ENCODE measurements around the gene P2RX1.
"Not testable (repeated sequence)": the region's sequence is repeated elsewhere in the genome, so short reads cannot be mapped to it uniquely, and the experiment has no call there.

The P2RX1 gene

DNA sequence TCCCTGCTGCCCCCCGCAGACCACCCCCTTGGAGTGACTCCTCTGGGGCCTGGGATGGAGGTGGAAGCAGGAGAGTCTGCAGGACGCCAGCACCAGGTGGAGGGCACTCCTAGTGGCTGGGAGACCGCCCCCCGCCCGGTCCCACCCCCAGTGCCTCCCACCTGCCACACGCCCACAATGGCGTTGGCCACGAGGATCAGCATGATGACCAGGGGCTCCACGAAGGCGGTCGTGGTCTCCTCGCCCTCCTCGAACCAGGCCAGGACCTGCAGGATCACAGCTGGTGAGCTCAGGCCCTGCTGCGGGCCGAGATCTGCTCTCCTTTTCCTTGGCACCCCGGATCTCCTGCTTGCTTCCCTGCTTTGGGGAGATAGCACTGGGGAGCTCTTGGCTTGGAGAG, 35.2 kb upstream of the P2RX1 start:
- DNase-seq = no peak

DNA sequence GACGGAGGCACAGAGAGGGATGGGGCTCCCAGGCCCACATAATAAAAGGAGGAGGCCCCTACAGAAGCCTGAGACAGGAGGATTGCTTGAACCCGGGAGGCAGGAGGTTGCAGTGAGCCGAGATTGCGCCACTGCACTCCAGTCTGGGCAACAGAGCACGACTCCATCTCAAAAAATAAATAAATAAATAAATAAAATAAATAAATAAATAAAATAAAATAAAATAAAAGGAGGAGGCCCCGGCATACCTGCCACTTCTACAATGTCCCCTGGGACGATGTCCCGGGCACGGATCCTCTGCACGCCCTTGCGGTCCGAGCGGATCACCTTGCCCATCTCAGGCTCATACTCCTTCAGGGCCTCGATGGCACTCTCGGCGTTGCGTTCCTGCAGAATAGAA, 34.7 kb upstream of the P2RX1 start:
- DNase-seq = no peak

DNA sequence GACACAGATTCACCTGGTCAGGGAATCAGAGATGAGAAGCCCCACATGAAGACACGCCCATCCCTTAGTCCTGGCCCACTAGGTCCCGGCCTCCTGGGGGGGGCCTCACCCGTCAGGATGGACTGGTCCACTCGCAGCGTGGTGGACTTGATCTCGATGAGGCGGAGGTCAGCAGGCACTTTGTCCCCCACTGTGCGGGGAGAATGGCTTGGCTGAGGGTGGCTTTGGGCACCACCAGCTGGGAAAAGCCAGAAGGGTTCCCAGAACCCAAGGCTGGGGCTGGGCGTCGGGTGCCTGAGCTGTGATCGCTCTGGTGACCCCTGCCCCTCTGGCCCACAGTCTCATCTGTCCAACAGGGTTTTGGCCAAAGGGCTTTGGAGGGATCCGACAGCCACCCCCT, 34.3 kb upstream of the P2RX1 start:
- DNase-seq = no peak

DNA sequence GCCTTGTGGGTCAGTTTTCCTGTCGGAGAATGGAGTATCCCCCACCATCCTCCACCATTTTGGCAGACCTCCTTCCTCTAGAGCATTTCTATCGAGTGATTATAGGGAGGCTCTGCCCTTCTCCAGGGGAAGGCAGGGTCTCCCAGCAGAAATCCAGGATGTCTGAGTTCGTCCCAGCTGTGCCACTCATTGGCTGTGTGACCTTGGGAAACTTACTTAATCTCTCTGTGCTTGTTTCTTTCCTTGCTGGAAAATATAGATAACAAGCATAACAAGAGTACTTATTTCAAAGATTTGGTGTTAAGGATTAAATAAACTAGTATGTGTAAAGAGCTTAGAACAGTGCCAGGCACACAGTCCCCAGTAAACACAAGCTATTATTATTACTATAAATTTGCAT, 33.2 kb upstream of the P2RX1 start:
- DNase-seq = no peak

DNA sequence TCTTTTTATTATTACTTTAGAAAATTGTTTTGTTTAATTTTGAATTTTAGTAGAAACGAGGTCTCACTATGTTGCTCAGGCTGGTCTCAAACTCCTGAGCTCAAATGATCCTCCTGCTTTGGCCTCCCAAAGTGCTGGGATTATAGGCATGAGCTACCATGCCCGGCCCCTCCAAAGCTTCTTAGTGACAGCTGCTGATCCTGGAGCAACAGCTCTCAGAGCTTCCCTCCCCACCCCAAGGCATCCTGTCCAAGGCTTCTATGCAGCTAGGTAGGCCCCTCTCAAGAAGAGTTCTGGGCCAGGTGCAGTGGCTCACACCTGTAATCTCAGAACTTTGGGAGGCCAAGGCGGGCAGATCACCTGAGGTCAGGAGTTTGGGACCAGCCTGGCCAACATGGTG, 32.3 kb upstream of the P2RX1 start:
- not testable (repeated sequence) for DNase-seq

DNA sequence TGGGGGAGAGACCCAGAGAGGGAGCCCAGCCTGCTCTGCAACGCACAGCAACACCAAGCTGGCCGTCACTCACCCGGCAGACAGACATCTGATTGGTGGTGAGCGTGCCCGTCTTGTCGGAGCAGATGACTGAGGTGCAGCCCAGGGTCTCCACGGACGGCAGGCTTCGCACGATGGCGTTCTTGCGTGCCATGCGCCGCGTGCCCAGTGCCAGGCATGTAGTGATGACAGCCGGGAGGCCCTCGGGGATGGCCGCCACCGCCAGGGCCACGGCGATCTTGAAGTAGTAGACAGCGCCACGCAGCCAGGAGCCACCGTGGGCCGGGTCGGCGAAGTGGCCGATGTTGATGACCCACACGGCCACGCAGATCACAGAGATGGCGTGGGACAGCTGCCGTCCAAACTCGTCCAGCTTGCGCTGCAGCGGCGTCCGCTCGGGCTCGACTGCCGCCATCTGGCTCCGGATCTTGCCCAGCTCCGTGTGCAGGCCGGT, 31.1 kb upstream of the P2RX1 start:
- no peak for DNase-seq

DNA sequence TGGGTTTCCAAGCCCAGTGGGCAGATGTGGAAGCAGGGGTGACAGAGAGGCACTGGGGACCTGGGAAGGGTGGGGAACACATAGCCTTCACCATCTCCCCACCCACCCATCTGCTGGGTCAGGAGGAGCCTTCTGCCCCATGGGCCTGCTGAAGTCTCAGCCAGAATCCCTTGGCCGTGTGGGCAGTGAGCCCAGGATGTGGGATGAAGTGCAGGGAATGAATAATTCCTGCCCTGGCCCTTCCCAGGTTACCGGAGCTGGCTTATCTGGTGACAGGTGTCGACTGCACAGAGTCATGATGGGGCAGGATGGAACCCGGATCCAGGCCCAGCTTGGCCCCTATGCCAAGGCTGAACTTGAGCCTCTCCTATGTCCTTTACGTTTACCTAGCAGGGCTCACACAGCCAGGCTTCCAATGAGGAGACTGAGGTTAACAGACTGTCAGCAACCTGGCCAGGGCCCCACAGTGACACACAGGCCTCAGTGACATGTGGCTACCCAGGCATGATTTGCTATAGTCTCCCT, 30.5 kb upstream of the P2RX1 start:
- no peak for DNase-seq

DNA sequence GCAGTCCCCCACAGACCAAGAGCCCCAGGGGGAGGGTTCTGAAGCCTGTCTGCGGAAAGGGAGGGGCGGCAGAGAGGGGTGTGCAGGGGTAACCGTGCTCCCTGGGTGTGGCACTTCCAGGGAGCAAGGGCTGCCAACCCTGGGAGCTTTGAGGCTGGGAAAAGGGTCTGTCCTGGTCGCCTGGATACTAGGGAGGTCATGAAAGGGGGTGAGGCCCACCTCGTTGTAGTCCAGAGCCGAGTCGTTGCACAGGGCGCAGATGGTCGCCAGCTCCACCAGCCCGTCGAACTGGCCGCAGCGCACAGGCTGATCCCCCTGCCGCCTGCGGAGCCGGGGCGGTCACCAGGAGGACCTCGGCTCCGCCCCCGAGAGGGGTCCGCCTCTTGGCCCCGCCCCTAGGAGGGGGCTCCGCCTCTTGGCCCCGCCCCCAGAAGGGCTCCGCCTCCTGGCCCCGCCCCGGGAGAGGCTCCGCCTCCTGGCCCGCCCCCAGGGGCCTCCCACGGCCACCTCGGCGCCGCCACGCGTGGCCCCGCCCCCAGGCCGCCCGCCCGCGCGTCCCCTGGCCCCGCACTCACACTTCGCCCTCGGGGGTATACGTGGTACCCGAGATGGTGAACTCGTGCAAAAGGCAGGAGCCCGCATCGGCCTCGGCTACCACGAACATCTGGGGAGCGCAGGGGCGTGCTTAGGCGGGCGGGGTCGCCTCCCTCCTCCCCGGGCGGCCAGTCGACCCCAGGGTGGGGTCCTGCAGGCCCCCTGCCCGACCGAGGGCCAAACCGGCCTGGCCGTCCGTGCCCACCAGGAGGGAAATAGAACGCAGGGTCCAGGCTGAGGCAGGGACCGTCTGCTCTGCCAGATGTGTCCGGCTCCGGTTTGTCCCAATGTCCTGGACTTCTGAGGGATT, 28.5 kb upstream of the P2RX1 start:
- no peak for DNase-seq

DNA sequence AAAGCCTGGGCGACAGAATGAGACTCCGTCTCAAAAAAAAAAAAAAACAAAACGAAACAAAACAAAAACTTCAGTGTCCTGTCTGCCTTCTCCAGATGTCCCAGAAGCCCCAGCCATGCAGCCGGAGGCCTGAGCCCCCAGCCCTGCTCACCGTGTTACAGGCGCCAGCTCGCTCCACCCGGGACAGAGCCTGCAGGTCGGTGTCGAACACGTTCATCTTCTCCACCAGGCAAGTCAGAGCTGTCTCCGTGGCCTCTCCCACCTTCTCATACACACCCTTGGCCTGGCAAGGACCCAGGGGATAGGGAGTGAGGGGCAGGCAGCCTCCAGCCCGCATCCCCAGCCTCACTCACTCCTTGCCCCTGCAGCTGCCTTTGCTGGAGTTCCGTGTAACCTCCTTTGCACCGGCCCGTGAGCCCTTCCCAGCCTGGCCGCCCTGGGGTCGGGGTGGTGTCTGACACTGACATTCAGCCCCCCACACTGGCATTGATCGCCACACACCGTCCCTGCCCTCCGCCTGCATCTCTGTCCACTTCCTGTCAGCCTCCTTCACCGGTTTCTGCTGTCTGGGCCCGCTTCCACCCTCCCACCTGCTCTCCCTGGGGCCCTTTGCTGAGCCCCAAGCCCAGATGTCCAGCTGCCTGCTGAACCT, 27.1 kb upstream of the P2RX1 start:
- DNase-seq = no peak

DNA sequence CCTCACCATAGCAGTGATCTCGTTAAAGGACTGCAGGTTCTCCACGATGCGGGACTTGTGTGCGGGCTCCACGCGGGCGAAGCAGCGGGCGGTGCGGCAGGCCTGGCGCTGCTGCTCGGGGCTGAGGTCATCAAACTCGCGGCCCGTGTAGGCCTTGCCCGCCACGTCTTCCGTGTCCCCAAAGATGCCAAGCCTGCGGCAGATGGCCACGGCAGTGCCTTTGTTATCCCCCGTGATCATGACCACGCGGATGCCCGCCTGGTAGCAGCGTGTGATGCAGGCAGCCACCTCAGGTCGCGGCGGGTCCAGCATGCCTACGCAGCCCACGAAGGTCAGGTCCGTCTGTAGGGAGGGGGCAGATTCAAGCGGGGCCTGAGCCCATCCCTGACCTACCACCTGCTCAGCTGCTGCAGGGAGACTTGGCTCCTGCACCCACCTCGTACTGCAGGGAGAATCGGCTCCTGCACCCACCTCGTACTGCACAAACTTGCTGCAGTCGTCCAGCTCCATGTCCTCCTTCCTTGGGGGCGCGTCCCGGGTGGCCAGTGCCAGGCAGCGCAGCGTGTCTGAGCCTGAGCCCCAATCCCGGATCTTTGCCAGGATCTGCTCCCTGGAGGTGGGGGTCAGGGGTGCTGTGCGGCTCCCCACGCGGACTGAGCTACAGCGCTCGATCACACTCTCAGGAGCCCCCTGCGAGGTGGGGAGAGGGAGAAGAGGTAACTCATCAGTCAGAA, 24.9 kb upstream of the P2RX1 start:
- DNase-seq = no peak

DNA sequence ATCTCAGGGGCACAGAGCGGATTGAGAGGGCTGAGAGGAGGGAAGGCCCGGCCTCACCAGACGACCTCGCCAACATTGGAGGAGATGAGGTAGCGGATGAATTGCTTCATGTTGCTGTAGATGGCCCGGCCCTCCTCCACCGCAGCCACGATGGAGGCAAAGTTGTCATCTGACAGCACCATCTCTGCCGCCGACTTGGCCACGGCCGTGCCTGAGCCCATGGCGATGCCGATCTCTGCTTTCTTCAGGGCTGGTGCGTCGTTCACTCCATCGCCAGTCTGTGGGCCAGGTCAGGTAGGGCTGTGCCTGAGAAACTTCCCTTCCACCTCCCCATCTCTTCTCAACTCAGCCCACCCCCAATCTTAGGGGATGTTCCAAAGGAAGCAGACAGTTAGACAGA, 21.1 kb upstream of the P2RX1 start:
- no peak for DNase-seq

DNA sequence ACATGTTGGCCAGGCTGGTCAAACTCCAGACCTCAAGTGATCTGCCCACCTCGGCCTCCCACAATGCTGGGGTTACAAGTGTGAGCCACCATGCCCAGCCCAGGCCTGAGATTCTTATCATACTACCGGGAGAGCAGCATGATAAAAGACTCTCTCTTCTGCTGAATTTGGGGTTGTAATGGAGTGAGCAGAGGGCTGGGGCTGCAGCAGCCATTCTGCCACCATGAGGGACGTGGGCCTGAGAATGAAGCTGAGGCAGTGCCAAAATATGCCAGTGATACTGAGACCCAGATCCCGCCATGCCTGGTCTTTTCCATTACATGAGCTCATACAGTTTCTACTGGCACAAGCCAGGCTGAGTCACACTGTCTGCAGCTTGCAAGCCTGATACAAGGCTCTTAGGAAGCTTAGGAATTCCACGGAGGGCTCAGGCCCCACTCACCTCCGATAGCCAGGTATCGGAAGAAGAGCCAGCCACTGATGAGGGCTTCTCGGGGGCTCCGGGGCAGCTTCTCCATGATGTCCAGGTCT, 19.6 kb upstream of the P2RX1 start:
- no peak for DNase-seq

DNA sequence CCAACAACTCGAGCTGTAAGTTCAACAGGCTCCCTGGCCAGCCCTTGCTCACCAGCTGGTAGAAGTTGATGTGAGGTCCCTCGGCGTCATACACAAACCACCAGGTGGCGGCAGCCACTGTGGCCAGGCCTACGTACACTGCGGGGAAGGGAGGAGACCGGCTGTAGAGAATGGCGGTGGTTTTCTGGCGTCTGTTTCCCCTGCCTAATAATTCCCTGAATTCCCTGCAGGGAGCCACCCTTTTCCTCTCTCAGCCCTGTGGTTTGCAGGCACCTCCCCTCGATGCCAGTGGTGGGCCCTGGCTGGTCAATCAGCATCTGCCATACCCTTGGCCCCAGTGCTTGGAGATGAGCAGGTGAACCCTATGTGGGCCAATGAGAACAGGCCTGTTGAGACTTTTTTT, 18.9 kb upstream of the P2RX1 start:
- DNase-seq = peak; percentile 23

DNA sequence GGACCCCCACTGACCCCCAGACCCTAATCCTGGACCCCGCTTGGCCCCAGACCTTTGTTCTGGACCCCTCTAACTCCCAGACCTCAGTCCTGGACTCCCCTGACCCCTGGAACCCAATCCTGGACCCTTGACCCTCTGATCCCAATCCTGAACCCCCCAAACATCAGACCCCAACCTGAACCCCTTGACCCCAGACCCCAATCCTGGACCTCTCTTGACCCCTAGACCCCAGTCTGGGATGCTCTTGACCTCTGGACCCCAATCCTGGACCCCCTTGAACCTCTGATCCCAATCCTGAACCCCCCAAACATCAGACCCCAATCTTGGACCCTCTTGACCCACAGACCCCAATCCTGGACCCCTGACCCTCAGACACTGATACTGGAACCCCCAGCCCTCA, 13.5 kb upstream of the P2RX1 start:
- no peak for DNase-seq

DNA sequence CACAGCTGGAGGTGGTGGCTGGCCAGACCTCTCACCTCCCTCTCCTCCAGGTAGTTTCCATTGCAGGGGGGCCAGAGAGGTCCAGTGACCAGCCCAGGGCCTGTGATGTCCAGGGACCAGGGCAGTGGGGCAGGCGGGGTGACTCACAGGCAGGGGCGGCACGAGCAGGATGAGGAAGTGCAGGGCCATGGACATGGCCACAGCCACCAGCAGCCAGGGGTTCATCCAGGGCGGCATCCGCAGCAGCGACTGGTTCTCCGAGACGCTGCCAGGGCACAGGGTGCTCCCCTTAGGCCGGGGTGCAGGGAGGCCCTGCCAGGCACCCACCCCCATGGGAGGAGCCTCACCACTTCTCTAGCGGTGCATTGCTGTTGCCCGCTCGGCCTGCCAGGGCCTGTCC, 12.9 kb upstream of the P2RX1 start:
- no peak for DNase-seq

DNA sequence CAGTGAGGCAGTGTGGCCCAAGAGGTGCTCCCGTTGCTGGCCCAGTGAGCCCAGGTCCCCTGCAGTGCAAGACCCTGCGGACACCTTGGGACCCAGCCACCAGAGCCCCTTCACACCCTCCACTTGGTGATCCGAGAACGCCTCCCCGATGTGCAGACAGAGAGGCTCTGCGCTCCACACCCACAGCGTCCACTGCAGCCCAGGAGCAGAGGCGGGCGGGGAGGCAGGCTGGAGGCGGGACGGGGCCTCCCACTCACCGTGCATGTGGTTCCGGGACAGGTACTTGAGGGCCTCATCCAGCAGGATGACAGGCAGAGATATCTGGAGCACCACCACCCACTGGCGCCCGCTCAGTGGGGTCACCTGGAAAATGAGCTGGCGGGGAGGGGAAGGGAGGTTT, 12.1 kb upstream of the P2RX1 start:
- DNase-seq = no peak

DNA sequence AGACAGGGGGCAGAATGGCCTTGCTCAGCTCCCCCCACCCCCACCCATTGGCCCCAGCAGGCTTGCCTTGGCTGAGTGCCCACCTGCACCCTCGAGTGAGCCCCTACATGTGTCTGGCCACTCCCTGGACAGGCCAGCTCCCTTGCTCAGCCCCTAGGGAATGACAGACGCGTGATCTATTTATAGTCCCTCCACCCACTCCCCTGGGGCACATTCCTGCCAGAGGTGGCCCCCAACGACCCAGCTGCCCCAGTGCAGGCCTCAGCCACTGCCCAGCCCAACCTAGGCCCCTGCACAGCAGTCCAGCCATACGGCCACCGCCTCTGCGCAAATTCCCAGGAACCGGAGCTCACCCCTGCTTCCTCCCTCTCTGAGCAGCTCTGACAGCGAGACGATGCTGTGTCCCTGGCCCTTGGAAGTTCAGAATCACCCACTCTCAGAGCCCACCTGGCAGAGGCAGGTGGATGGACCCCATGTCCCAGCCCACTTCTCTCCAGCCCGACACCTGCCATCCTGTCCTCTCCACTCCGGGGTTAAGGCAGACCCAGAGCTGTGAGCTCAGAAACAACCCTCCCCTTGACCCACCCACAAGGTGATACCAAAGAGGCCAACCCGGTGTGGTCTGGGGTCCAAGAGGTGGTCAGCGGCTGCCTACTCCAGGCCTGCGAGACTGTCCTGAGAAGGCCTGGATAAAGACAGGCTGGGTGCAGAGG, 11.5 kb upstream of the P2RX1 start:
- no peak for DNase-seq

DNA sequence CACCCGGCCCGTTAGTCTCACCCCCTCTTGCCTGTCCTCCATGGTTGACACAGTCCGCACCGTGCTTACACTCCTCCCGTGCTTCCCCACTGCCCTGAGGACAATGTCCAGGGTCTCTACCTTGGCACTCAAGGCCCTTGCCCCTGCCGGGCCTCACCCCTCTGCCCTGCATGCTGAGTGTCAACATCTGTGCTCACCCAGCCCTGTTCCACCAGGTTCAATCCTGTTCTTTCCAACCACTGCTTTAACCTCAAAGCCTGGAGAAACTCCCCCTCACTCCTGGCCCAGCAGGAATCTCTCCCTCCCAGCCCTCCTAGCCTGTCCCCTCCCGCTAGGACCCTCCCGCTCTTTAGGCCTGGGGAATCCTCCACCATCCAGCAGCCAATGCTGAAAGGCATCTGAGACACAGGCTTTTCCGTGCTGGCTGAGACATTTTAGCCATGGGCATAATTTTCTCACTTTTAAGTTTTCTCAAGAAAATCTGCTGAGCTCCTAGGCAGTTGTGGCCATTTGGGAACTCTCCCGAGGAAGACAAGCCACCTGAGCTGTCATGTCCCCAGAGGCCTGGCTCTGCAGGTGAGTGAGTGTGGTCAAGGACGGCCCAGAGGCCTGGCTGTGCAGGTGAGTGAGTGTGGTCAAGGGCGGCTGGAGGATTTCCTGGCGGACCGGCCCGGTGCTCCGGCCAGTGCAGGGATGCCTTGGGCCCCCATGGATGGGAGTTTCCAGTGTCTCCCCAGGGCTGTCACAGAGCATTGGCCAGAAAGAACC, 10.8 kb upstream of the P2RX1 start:
- no peak for DNase-seq

DNA sequence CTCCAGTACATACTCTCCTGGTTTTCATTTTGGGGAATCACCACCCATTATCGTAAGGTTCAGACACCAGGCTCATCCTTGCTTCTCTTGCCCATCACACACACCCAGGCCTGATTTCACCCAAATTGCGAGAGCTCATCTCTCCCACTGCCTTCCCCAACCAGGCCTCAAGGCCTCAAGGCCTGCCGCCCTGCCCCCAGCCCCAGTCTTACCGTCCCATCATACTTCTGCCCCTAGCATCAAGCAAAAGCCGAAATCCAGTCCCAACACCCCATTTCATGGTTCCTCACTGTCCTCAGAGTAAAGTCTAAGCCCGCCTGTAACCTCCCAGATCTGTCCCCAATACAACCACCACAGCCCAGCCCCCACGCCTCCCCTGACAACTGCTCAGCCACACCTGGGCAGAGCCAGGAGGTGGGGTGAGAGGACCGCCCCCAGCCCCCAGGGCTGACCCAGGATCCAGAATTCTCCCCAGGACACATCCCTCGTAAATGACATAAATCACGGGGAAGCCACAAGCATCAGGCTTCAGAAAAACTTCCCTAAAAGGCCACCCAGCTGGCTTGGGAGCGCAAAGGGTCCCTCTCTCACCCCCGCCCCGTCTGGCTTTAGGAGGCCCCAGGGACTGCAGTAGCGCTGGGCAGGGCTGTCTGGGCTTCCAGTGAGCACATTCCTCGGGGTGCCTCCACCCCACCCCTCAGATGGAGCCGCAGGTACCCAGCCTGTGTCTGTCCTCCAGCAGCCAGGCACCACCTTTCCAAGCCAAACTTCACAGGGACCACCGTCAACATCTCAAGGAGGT, 9.6 kb upstream of the P2RX1 start:
- DNase-seq = no peak

DNA sequence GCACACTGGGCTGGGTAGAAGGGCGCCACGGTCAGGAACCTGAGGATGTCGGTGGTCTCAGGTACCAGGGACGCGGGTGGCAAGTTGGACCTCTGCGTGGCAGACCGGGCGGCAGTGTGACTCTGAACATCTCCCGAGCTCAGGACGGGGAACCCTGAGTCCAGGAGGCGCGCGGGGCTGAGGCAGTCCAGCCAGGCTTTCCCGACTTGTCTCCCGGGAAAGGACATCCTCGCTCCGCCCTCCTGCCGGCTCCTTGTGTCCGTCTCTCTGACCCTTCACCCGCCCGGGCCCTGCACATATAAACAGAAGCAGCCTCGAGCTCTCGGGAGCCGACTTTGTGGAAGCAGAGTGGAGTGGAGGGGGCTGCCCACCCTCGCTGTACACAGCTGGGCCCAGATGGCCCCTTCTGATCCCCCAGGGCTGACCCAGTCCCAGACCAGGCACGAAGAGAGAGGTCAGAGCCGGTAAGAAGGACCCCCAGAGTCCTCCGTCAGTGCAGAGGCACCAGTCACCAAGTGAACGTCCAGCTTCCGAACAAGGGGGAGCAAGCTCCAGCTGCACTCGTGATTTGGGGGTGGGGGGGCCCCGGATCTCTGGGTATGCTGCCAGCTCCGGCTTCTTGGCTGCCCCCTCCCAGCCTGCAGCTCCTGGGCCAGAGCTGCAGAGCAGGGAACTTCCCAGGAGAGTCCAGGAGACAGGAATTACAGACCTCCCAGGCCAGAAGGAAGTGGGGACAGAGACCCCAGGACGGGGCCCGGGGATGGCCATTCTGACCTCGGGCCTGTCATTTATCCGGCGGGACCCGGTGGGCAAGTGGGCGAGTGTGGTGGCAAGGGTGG, 8.5 kb upstream of the P2RX1 start:
- no peak for DNase-seq
